ENCODE results near the gene EWSR1.

DNA sequence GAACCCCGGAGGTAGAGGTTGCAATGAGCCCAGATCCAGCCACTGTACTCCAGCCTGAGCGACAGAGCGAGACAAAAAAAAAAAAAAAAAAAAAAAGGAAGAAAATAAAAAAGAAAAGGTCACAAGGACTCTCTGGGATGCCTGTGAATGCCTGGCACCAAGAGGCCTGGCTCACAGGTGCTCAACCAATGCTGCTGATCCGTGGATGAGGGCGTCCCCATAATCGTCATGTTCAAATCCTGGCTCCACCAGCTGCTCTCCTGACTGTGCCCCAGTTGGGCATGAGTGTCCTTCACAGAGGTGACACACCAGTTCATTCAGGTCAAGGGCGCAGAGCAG is 37.7 kb downstream of the EWSR1 start:
- TF ChIP-seq, protein P1, sequence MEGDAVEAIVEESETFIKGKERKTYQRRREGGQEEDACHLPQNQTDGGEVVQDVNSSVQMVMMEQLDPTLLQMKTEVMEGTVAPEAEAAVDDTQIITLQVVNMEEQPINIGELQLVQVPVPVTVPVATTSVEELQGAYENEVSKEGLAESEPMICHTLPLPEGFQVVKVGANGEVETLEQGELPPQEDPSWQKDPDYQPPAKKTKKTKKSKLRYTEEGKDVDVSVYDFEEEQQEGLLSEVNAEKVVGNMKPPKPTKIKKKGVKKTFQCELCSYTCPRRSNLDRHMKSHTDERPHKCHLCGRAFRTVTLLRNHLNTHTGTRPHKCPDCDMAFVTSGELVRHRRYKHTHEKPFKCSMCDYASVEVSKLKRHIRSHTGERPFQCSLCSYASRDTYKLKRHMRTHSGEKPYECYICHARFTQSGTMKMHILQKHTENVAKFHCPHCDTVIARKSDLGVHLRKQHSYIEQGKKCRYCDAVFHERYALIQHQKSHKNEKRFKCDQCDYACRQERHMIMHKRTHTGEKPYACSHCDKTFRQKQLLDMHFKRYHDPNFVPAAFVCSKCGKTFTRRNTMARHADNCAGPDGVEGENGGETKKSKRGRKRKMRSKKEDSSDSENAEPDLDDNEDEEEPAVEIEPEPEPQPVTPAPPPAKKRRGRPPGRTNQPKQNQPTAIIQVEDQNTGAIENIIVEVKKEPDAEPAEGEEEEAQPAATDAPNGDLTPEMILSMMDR (IDR thresholded peaks at IDR 0.05): no peak
- TF ChIP-seq POLR2A (IDR thresholded peaks at IDR 0.05): no peak
